NCI-H146 treated with DMSO at 0.1 percent for 48 hours (cell line): ENCODE results near the gene ZNF350.
"Not testable (repeated sequence)": the region's sequence is repeated elsewhere in the genome, so short reads cannot be mapped to it uniquely, and the experiment has no call there.

Experiments
- DNase-seq: peaks from one replicate; lab custom pipeline; 2025; ENCODE audit not compliant: unreplicated experiment; lab: John Stamatoyannopoulos, UW

The ZNF350 gene

DNA sequence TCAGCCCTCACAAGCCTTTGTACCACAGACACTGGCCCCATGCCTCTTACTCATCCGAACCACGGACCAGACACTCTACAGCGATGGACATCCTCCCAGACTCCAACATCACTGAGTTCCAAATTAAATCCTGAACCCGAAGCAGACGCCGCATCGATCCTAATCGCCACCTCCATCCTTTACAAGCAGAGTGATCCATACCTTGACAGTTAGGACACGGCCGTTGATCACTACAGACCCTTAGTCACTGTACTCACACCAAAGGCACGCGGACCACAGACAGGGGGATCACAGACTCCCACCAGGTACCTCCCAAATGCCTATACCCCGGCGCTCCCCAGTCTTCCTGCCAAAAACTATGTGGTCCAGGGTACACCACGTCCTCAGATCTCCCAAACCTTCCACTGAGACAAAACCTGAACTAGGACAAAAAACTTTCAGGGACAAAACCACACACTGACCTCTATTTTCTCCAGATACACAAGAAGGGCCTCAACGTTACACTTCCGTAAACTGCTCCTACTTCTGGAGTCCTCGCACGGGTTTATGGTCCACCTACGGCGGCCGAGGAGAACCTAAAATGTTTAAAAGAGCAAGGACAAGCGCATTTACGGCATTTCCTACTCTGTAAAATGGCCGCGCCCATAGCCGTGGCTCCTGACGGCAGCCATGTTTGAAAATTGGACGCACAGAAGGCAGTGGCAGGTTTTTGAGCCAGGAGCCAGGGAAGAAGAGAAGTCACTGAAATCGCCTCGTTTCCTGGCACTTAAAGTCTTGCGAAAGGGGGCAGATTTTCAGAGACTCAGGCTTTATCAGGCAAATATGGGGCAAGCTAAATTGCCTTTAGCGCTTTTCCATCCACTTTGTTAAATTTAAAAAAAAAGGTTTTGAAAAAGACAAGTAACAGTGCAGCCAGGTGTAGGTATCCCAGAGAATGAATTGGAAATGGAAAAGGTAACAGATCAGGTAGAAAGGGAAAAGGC, at the start of gene ZNF350:
TSS of gene ZNF350 (minus strand) at position 532 of the 983 bp plus-strand sequence. CDS start 12,480 bp downstream, outside the sequence.
- peak; percentile 87 for DNase-seq

DNA sequence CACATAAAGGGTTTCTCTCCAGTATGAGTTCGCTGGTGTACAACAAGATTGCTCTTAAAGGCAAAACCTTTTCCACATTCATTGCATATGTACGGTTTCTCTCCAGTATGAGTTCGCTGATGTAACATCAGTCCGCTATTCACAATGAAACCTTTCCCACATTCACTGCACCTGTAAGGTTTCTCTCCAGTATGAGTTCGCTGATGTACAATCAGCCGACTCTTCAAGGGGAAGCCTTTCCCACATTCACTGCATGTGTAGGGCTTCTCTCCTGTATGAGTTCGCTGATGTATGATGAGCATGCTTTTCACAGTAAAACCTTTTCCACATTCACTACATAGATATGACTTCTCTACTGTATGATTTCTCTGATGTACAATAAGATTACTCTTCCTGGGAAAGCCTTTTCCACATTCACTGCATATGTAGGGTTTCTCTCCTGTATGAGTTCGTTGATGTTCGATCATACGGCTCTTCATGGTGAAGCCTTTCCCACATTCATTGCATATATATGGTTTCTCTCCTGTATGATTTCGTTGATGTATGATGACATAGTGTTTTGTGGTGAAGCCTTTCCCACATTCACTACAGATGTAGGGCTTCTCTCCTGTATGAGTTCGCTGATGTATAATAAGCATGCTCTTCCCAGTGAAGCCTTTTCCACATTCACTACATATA, 47.5 kb upstream of the ZNF350 start:
- no peak for DNase-seq

DNA sequence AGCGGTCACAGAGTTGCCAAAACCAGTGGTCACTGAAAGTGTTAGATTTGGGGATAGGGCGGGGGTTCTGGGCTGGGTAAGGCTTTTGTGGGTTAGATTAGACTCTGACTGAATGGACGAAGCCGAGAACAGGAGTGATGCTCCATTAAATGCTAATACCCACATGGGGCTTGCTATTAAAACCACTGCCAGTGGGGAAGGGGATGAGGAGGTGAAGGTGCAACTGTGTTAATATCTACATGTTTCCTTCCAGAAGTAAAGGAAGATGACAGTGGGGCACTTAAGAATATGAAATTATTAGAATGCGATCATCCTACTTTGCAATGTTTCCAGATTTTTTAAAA, 42.1 kb upstream of the ZNF350 start:
- DNase-seq = no peak

DNA sequence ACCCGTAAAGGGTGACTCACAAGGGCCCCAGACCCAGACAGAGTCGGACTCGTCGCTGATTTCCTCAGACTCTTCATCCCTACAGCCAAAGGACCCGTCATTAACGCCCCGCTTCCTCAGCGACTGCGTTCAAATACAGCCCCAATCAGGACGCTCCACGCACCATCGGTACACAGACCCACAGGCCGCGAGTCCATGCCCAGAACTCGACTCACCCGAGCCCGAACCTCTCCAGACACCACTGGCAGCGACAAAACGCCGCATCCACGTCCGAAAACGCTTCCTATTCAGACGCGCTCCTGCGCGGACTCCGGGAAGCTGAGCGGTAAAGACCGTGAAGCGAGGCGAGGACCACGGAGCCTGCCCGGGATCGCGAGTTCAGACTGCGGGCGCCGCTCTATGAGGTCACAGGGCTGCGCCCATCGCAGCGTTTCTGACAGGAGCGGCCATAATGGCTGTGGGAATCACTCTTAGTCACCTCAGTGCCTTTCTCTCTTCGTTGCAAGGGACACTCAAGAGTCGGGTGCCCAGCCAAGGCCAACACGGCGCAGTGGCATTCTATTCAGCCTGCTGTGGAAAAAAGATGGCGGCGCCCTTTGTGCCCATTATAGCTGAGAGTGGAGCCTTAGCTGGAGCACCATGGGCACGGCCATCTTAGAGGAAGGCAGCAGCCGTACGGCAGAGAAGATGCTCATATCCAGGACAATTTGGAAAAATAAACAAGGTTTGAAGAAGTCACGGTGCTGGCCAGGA, 41.6 kb upstream of the ZNF350 start, which contains the start of gene ZNF614:
TSS of gene ZNF614 (minus strand) at position 353 of the 753 bp plus-strand sequence. CDS start 2,634 bp downstream, outside the sequence.
- DNase-seq = peak; percentile 94

DNA sequence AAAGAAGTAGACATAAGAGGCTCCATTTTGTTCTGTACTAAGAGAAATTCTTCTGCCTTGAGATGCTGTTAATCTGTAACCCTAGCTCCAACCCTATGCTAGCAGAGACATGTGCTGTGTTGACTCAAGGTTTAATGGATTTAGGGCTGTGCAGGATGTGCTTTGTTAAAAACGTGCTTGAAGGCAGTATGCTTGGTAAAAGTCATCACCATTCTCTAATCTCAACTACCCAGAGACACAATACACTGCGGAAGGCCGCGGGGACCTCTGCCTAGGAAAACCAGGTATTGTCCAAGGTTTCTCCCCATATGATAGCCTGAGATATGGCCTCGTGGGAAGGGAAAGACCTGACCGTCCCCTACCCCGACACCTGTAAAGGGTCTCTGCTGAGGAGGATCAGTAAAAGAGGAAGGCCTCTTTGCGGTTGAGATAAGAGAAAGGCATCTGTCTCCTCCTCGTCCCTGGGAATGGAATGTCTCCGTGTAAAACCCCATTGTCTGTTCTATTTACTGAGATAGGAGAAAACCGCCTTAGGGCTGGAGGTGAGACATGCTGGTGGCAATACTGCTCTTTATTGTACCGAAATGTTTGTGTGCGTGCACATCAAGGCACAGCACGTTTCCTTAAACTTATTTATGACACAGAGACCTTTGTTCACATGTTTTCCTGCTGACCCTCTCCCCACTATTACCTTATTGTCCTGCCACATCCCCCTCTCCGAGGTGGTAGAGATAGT, 39.8 kb upstream of the ZNF350 start:
- DNase-seq = not testable (repeated sequence)

DNA sequence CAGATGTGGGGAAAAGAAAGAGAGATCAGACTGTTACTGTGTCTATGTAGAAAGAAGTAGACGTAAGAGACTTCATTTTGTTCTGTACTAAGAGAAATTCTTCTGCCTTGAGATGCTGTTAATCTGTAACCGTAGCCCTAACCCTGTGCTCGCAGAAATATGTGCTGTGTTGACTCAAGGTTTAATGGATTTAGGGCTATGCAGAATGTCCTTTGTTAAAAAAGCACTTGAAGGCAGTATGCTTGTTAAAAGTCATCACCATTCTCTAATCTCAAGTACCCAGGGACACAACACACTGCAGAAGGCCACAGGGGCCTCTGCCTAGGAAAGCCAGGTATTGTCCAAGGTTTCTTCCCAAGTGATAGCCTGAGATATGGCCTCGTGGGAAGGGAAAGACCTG, 37.8 kb upstream of the ZNF350 start:
- DNase-seq = not testable (repeated sequence)

DNA sequence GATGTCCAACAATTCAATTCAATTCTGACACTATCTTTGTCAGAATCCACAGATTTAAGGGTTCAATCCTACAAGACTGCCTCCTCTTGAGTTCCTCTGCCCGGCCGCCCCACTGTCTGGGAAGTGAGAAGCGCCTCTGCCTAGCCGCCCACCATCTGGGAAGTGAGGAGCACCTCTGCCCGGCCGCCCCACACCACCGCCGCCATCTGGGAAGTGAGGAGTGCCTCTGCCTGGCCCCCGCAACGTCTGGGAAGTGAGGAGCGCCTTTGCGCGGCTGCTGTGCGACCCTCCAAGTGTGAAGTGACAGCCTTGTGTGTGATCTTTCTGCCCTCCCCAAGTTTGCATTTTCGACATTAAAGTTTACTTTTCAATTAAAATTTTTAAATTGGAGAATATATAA, 35.6 kb upstream of the ZNF350 start:
- no peak for DNase-seq

DNA sequence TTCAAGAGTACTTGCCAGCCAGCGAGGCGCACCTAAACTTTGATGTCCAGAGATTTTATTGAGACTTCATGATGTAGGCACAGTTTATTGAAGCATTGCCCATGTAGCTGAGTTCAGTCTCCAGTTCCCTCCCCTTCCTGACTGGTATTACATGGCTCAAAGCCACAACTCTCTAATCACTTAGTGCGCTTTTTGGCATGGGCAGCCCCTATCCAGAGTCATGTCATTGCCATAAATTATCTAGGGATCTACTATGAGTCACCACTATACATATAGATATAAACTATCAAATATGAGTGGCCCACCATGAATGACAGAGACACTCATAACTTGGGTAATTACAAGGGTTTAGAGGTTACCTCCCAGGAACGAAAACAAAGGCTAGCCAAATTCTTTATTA, 33.9 kb upstream of the ZNF350 start:
- no peak for DNase-seq

DNA sequence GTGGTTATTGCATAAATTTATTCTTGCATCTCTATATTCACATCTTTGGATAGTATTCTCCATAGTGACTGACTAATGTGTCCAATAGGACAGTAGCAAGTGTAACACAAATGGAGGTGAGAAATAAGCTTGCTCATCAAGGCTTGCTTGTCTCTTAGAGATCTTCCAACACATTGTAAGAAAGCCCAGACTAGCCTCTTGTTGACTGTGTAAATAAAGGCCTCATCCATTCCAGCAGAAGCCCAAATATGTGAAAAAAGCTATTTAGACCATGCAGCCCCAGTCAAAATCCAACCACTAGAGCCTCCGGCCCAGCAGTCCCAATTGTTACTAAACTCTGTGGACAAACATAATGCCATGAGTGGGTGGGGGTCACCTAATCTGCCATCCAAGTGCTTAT, 24.0 kb upstream of the ZNF350 start:
- no peak for DNase-seq

DNA sequence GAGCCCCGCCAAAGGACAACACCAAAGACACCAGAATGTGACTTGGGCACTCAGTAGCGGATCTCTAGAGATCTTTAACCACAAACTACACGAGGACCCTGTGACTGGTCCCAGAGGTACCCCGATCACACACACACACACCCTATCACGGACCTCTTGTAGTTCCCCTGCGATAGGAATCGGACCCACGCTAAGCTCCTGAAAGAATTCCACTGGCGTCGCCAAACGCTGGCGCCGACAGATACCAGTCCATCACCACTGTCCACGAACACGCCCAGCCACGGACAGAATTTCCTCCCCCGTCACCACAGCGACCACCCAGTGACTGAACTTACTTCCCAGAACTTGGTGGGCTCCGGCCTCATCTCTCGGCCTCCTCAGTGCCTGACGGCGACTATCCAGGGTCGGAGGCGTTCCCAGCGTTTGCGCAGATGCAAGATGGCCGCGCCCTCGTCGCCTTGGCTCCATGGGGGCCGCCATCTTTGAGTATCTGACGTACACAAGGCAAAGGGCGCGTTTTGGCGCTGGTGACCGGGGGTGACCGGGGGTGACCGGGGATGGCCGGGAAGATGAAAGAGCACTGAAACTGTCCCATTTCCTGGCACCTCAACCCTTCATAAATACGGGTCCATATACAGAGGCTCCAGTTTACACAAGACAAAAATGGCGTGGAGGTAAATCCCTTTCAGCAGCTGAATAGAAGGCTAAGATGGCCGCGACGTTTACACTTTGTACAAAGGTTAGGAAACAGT, 21.3 kb upstream of the ZNF350 start, which contains the start of gene ZNF615:
TSS of gene ZNF615 (minus strand) at position 406 of the 752 bp plus-strand sequence. CDS start 4,500 bp downstream, outside the sequence.
- peak; percentile 93 for DNase-seq

DNA sequence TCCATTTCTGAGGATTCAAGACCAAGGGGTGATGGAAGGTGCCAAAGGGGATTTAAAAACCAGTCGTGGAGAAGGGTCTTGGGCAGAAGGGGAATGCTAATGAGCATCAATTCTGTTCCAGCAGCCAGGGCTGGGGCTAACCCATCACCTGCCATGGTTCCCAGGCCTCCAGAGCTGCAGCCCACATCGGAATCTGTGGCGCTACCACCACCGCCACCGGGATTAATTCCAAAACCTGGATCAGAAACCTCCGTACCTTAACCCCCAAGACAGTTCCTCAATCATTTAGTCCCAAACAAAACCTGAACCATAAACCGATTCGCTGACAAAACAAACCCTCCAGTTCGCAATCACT, 20.8 kb upstream of the ZNF350 start:
- DNase-seq = no peak

DNA sequence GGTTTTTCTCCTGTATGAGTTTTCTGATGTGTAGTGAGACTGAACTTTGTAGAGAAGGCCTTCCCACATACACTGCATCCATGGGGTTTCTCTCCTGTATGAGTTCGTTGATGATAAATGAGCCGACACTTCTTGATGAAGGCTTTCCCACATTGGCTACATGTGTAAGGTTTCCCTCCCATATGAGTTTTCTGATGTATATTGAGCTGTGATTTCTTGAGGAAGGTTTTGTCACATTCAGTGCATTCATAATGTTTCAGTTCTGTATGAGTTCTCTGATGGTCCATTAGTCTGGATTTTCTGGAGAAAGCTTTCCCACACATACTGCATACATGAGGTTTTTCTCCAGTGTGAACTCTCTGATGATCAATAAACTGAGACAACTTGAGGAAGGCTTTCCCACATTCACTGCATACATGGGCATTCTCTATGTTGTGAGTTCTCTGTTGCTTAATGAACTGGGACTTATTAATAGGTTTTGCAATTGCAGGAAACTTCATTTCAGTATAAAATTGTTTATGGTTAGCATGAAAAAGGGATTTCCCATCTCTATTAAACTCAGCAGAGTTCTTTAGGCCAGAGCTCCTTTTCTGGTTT, 7.5 kb upstream of the ZNF350 start:
- DNase-seq = no peak

DNA sequence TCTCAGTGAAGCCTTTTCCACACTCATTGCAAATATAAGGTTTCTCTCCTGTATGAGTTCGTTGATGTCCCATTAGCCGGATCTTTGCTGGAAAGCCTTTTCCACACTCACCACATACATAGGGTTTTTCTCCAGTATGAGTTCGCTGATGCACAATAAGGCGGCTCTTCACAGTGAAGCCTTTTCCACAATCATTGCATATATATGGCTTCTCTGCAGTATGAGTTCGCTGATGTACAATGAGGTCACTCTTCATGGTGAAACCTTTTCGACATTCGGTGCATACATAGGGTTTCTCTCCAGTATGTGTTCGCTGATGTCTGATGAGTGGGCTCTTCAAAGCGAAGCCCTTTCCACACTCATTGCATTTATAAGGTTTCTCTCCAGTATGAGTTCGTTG, 6.8 kb upstream of the ZNF350 start:
- DNase-seq = no peak

DNA sequence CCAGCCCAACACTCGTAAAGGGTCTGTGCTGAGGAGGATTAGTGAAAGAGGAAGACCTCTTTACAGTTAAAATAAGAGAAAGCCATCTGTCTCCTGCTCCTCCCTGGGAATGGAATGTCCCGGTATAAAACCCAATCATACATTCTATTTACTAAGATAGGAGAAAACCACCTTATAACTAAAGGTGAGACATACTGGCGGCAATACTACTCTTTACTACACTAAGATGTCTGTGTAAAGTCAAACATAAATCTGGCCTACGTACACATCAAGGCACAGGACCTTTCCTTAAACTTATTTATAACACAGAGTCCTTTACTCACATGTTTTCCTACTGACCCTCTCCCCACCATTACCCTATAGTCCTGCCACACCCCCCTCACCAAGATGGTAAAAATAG, 3.3 kb downstream of the ZNF350 start:
- DNase-seq = no peak

DNA sequence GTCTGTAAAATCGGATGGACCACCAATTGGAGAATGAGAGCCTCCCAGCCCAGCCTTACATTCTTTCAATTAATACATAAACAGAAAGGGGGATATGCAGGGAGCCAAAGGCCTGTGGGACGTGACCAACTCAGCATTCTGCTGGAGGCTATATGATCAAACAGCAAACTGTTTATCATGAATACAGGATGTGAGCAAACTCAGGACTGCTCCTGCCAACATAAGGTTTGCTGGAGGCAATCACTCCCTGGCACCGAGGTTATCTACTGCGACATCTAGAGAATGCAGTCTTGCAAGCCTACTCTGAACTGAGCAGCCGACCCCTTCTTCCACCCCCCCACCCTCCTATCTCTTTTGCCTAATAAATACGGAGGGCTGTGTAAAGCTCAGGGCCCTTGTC, 5.7 kb downstream of the ZNF350 start:
- DNase-seq = not testable (repeated sequence)

DNA sequence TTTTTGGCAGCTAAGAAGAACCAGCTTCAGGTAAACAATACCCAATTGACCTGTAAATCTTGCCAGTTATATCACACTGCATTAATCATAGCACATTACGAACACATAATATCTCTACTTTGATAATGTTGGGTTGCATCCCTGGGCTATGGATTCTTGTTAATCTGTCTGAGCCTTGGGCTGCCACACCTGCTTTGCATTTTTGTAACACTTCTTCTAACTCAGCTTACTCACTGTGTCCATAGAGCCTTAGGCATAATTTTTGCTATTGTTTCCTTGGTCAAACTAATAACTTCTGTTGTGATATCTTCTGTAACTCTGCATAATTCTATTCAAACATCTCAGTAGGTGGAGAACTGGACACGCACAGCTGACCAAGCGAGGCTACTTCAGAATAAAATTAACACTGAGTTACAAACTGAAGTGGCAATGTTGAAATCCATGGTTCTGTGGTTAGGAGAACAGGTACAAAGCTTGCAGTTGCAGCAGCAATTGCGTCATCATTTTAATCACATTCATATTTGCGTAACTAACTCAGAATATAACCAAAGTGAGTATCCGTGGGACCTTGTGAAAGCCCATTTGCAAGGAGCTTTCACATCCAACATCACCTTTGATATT, 6.4 kb downstream of the ZNF350 start:
- DNase-seq = no peak

DNA sequence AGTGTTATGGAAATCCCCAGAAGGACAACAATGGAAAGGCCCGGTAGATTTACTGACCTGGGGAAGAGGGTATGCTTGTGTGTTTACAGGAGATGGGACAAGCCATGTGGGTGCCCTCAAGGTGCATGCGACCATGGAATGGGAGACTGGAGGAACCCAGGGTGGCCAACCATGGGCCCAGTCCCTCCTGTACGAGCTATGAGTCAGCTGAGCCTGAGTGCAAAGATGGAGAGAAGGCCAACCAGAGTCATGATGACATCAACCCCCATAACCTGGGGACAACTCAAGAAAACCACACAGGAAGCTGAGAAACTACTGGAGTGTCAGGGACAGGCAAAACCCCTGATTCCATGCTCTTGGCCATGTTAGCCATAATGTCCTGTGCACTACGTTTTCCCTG, 7.8 kb downstream of the ZNF350 start:
- no peak for DNase-seq

DNA sequence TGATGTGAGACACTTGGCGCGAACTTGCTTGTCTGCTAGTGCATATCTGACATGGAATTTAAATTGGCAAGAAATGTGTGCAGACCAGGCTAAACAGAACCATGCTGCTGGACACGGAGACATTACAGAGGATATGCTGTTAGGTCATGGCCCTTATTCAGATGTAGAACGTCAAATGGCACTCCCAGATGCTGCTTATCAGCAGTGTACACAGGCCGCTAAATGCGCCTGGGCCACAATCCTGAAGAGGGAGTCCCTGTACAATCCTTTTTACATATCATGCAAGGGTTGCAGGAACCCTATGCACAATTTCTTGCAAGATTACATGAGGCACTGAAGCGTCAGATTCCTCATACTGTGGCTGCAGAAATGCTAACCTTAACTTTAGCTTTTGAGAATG, 9.3 kb downstream of the ZNF350 start:
- no peak for DNase-seq

DNA sequence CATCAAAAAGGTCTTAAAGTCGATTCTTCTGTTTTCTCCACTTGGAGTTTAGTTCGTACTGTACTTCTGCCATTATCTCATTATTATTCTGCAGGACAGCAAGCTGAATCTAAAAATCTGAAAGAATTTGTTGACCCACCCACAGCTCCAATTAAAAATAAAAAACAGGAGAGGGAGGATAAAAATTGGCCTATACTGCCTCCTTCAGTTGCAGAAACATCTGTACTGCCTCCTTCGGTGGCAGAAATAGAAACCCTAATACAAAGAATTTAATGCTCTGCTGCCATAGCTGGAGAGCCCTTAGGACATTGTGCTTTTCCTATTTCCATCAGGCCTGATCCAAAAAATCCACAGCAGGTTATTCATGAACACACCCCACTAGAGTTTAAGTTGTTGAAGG, 9.8 kb downstream of the ZNF350 start:
- DNase-seq = no peak
